ENCODE measurements around the gene RASSF1. TPM values are rescaled to one million over a fixed set of nuclear protein-coding genes. Genes with fewer than 3 reads are reported as not detected.
A peak's percentile ranks its signal among the peaks of the same experiment; 100 is the strongest.

RASSF1 gene
- polyA plus RNA-seq, 2 of the 4 experiments (the other 2 are of a cell fraction) = 14.4 to 15.4 TPM

GRCh38 chr3:50292159-50293078 is 48.2 kb downstream of the RASSF1 start, which contains the start of gene IFRD2 (continued):
- TF ChIP-seq PHF8 (IDR thresholded peaks at IDR 0.05; ENCODE audit: borderline replicate concordance, low read depth) = peak; percentile 43; the same call in 1 of the 2 replicates
- TF ChIP-seq HOXB5 (CRISPR knock-in tag; IDR thresholded peaks at IDR 0.05) = peak; percentile 80; the same call in 1 of the 2 replicates

- H3K27ac ChIP-seq = peak overlapping the region in 1 of 2 experiments; percentile 95; a peak in 2 of 6 replicates
- TF ChIP-seq HDAC2 (IDR thresholded peaks at IDR 0.05) = no peak
- no peak for TF ChIP-seq POLR2AphosphoS2 (conservative IDR thresholded peaks at IDR 0.05; ENCODE audit: low read length)
- TF ChIP-seq HOXB13 (CRISPR knock-in tag; IDR thresholded peaks at IDR 0.05; ENCODE audit: low read depth) = no peak
- no peak for TF ChIP-seq JUNB (IDR thresholded peaks at IDR 0.05)
- no peak for TF ChIP-seq PBX3 (IDR thresholded peaks at IDR 0.05)
- TF ChIP-seq HEYL (CRISPR knock-in tag; IDR thresholded peaks at IDR 0.05) = no peak
- TF ChIP-seq NPAS2 (CRISPR knock-in tag; IDR thresholded peaks at IDR 0.05; ENCODE audit: borderline replicate concordance) = no peak
- no peak for TF ChIP-seq RNF2 (IDR thresholded peaks at IDR 0.05; ENCODE audit: borderline replicate concordance, low read depth)
- no peak for TF ChIP-seq CTCF (IDR thresholded peaks at IDR 0.05)
- no peak for TF ChIP-seq ATOH8 (CRISPR knock-in tag; IDR thresholded peaks at IDR 0.05; ENCODE audit: low read depth)
- no peak for TF ChIP-seq MAX (IDR thresholded peaks at IDR 0.05)
- TF ChIP-seq USF2 (IDR thresholded peaks at IDR 0.05) = no peak
- TF ChIP-seq FOSL2 (IDR thresholded peaks at IDR 0.05) = no peak
- TF ChIP-seq FOSL2 (CRISPR knock-in tag; IDR thresholded peaks at IDR 0.05) = no peak
- no peak for TF ChIP-seq PHF8 (IDR thresholded peaks at IDR 0.05; ENCODE audit: borderline replicate concordance, low read depth)
- no peak overlapping the region for H3K4me3 ChIP-seq
- no peak for DNase-seq (ENCODE audit: low read depth in 1 of 2, low spot score in 1 of 2)
- 96% methylated on average over 8 of the region's 16 CpGs for WGBS (ENCODE audit: missing lambda C conversion rate)
- POLR2A ChIA-PET = no interaction called here
- H3K4me1 ChIP-seq = peaks cover 13% of the 10 kb centered on the region; the same call in 2 of the 3 replicates
- no peak for FAIRE-seq
- no peak for ATAC-seq
- peak overlapping the region; percentile 81; the same call in 2 of the 3 replicates for H3K4me2 ChIP-seq
- CTCF ChIA-PET = interaction anchor here (0.7 to 1.5 kb wide), 3 partner anchors 13 to 60 kb away, joined by 3 to 4 read pairs (median 3); partner anchors contain the start of genes CYB561D2 and NPRL2
- no peaks in the 10 kb centered on the region for H3K9me3 ChIP-seq
Measured at GRCh38 chr3:50290161-50290641, 50.4 kb downstream of the RASSF1 start.

GRCh38 chr3:50289130-50289529 is 51.5 kb downstream of the RASSF1 start:
- no peaks in the 10 kb centered on the region for H3K9me3 ChIP-seq
- ATAC-seq = no peak
- H3K4me2 ChIP-seq = no peak overlapping the region
- H3K27ac ChIP-seq = no peak overlapping the region
- peaks cover 13% of the 10 kb centered on the region; the same call in 2 of the 3 replicates for H3K4me1 ChIP-seq
- POLR2A ChIA-PET = no interaction called here
- H3K4me3 ChIP-seq = no peak overlapping the region
- CTCF ChIA-PET = interaction anchor here (0.6 to 1.5 kb wide), 2 partner anchors 15 to 58 kb away, joined by 3 to 4 read pairs; no protein-coding TSS in a partner anchor
- FAIRE-seq = no peak
- WGBS (ENCODE audit: missing lambda C conversion rate) = 95% methylated on average over 6 of the region's 6 CpGs
- DNase-seq (ENCODE audit: low read depth in 1 of 2, low spot score in 1 of 2) = no peak
- TF ChIP-seq ZFP36 (IDR thresholded peaks at IDR 0.05; ENCODE audit: borderline replicate concordance, partially characterized antibody) (no peak), HOXB5 (CRISPR knock-in tag; IDR thresholded peaks at IDR 0.05) (no peak), ELK1 (IDR thresholded peaks at IDR 0.05; ENCODE audit: low read depth, low read length) (no peak), EP300 (IDR thresholded peaks at IDR 0.05) (no peak), MYC (IDR thresholded peaks at IDR 0.05; ENCODE audit: borderline replicate concordance, low read length) (no peak), ZSCAN20 (CRISPR knock-in tag; IDR thresholded peaks at IDR 0.05) (no peak), HOXB13 (CRISPR knock-in tag; IDR thresholded peaks at IDR 0.05; ENCODE audit: low read depth) (no peak), RNF2 (IDR thresholded peaks at IDR 0.05; ENCODE audit: borderline replicate concordance, low read depth) (no peak), HEYL (CRISPR knock-in tag; IDR thresholded peaks at IDR 0.05) (no peak), REST (IDR thresholded peaks at IDR 0.05) (no peak)
